Smooth muscle cell of the coronary artery (primary cell): ENCODE results near the gene CHERP. TPM values are rescaled to one million over a fixed set of nuclear protein-coding genes. Genes with fewer than 3 reads are reported as not detected.

Experiments used
- total RNA-seq: library from RNA; depleted of rRNA; stranded (reverse); fragments of >200 nt; gene quantifications from 2 replicates; pipeline ENCODE4 v1.2.3, GENCODE V29; 2014; ENCODE audit warnings: low replicate concordance

CHERP gene, protein sequence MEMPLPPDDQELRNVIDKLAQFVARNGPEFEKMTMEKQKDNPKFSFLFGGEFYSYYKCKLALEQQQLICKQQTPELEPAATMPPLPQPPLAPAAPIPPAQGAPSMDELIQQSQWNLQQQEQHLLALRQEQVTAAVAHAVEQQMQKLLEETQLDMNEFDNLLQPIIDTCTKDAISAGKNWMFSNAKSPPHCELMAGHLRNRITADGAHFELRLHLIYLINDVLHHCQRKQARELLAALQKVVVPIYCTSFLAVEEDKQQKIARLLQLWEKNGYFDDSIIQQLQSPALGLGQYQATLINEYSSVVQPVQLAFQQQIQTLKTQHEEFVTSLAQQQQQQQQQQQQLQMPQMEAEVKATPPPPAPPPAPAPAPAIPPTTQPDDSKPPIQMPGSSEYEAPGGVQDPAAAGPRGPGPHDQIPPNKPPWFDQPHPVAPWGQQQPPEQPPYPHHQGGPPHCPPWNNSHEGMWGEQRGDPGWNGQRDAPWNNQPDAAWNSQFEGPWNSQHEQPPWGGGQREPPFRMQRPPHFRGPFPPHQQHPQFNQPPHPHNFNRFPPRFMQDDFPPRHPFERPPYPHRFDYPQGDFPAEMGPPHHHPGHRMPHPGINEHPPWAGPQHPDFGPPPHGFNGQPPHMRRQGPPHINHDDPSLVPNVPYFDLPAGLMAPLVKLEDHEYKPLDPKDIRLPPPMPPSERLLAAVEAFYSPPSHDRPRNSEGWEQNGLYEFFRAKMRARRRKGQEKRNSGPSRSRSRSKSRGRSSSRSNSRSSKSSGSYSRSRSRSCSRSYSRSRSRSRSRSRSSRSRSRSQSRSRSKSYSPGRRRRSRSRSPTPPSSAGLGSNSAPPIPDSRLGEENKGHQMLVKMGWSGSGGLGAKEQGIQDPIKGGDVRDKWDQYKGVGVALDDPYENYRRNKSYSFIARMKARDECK
- total RNA-seq, result 3.6 and 4.2 TPM in 2 replicates

DNA sequence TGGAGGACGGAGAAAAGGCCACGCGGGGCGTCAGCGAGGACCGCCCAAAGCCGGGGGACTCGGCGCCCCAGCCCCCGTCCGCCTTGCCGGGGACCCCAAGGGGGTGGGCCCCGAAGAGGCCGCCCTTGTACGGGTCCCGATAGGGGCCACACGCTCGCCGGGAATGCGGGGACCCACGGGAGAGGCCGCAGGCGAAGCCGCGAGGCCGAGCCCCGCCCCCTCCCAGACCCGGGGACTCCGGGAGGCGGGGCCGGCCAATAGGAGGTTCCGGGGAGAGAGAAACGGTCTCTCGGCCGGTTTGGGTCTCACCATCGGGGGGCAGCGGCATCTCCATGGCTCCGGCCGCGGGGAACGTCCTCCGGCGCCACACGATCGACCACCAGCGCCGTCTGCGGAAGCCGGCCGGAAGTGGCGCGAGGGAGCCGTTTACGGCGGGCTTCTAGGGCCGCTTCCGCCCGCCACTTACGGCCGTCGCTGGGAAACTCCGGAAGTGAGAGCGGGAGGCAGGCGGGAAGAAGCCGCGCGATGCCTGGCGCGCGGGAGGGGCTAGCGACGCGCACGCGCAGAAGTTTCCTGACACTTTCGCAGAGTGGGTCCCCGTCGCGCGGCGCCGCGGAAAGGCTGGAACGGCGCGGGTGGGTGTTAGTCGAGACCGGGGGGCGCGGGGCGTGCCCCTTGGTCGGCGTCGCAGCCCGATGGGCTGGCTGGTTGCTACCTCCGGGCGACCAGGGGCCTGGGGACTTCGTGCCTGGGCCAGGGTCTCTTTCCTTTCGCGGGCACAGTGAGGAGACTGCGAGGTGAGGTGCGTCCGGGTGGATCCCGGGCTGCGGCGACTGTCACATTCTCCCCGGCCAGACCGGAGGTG, at the start of gene CHERP:
Gene CHERP (minus strand): TSS at position 393 of the 865 bp plus-strand sequence. CDS start 59 bp downstream, at position 334.

DNA sequence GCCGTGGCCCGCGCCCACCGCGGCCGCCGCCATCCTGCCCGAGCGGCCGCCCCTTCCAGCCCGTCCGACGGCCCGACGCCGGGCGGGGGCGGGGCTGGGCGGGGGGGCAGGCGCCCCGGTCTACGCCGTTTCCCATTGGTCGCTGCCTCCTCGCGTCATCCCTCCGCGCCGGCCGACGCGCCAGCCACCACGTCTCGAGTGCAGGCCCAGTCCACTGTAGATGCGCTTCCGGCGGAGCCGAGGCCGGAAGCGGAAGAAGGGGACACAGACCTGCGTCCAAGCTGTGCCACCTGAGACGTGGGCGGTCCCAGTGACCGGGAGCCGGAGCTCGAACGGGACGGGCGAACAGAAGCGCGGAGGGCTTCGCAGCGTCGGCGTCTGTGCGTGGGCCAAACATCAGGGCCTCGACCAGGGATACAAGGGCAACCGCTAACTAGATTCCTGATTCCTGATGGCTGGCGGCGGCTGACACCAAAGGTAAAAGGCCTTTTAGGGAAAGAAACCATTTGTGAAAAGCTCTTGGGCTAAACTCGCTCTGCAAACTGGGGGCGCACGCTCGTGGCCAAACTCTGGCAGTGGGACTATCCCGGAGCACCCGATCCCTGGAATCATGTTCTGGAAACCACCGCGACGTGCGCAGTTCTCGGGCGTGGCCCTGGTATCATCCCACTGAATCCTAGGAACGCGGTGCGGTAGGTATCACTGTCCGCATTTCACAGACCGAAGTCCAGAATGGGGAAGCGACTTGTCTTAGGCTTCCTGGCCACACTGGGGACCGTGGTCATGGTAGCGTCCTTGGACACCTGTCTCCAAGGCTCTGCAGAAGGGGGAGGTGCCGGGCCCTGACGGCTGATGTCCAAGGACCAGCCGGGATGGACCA, 30.3 kb upstream of the CHERP start, which contains the start of gene SLC35E1:
Gene SLC35E1 (minus strand): TSS at position 84 of the 880 bp plus-strand sequence. CDS start 51 bp downstream, at position 33.

DNA sequence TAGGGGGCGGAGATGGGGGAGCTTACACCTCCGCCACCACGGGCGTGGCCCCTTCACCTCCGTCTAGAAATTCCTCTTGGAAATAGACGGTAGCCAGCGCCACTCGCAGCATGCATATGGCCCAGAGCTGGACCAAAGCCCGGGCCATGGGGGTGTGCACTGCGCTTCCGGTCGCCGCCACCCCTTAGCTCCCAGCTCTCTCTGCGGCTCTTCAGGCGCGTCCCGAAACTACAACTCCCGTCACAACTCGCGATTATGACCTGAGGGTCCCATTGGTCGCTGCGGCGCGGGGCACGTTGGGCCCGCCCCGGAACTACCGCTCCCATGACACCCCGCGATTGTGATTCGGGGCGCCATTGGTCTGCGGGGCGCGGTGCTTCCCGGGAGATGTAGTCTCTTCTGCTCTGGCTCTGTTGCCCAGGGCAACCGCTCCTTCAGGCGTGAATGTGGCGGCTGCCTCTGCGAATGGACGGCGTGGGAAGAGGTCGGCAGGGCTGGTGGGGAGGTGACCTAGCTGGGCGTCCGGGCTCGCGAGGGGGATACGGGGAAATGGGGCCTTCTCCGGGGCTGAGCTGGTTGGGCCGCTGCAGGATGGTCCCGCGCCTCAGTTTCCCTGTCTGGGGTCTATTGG, 46.1 kb downstream of the CHERP start, which contains the start of the genes C19orf44 and CALR3:
Gene C19orf44 (plus strand): TSS at position 413 of the 631 bp plus-strand sequence. CDS start 4,399 bp downstream, outside the sequence.
Gene CALR3 (minus strand): TSS at position 186 of the 631 bp plus-strand sequence. CDS start 38 bp downstream, at position 148.

Other genes starting within 250 kb of the CHERP start
- gene KLF2, start 217.6 kb downstream of the CHERP start, total RNA-seq, result 0.59 and 6.1 TPM in 2 replicates
- 5.9 and 11.0 TPM in 2 replicates for gene EPS15L1, start 70.5 kb downstream of the CHERP start, total RNA-seq
- gene CALR3, start 46.3 kb downstream of the CHERP start, total RNA-seq, result 0.08 TPM in 1 of 2 replicates, not detected in the other
- 2.0 and 2.6 TPM in 2 replicates for gene C19orf44, start 46.0 kb downstream of the CHERP start, total RNA-seq
- 15.9 and 22.4 TPM in 2 replicates for gene SLC35E1, start 30.0 kb upstream of the CHERP start, total RNA-seq
- 2.8 and 3.9 TPM in 2 replicates for gene MED26, start 85.8 kb upstream of the CHERP start, total RNA-seq
- gene SMIM7, start 117.7 kb upstream of the CHERP start, total RNA-seq, result 51.9 and 68.4 TPM in 2 replicates
- gene TMEM38A, start 118.7 kb upstream of the CHERP start, total RNA-seq, result 3.7 TPM in 2 replicates
- gene NWD1, start 177.4 kb upstream of the CHERP start, total RNA-seq, result under 0.01 TPM in 1 of 2 replicates, not detected in the other